SK-N-SH (cell line): ENCODE measurements around the gene AUTS2. TPM values are rescaled to one million over a fixed set of nuclear protein-coding genes. Genes with fewer than 3 reads are reported as not detected.

ENCODE experiments used
- CTCF ChIA-PET: fragments of 300-600, 350-600 bp; formaldehyde crosslinking; extraction: SDS; loops from one replicate; lab custom pipeline; 2021; lab: Yijun Ruan, JAX
- POLR2A ChIA-PET: fragments of 350-600 bp; sonication (Branson Sonifier 250); formaldehyde crosslinking; extraction: SDS; loops from one replicate; lab custom pipeline; 2020; ENCODE audit warnings: antibody characterized with exemption, inconsistent platforms; lab: Yijun Ruan, JAX
- DNase-seq: peaks from one replicate; pipeline ENCODE4 v3.0.0; 2012
- H2AFZ ChIP-seq: fragments of 200-600 bp; sonication (generic); 2 replicates; pipeline ENCODE4 v1.8.1; 2016; ENCODE audit warnings: antibody characterized with exemption, mild to moderate bottlenecking, low read depth
- H3F3A ChIP-seq: fragments of 200-600 bp; sonication (generic); replicated peaks from 2 replicates; pipeline ENCODE3; 2016; ENCODE audit warnings: antibody characterized with exemption, mild to moderate bottlenecking; ENCODE audit not compliant: insufficient read depth
- H3K27ac ChIP-seq, 2 experiments: fragments of 200-500 bp in 1 of 2; fragments of 200-600 bp in 1 of 2; sonication (Bioruptor generic) in 1 of 2; sonication (generic), shearing (Covaris generic) in 1 of 2; 2 replicates each; pipeline versions ENCODE4 v1.5.1 to v1.6.1; 2014 to 2016; ENCODE audit warnings: low read depth in 2 of 2, inconsistent platforms in 1 of 2, low read length in 1 of 2, mild to moderate bottlenecking in 1 of 2, mixed read lengths in 1 of 2
- H3K27me3 ChIP-seq: fragments of 200-600 bp; sonication (generic), shearing (Covaris generic); 2 replicates; pipeline ENCODE4 v1.6.1; 2016; ENCODE audit warnings: mixed run types; ENCODE audit not compliant: insufficient read depth
- H3K36me3 ChIP-seq, 2 experiments: fragments of 200-500 bp in 1 of 2; fragments of 200-600 bp in 1 of 2; sonication (Bioruptor generic) in 1 of 2; sonication (generic) in 1 of 2; replicated peaks in 1 of 2; 2 replicates each; pipeline versions ENCODE3 to v1.5.1; 2014 to 2016; ENCODE audit warnings: low read length in 1 of 2, mild to moderate bottlenecking in 1 of 2; ENCODE audit not compliant: insufficient read depth in 2 of 2, control insufficient read depth in 1 of 2
- H3K4me1 ChIP-seq, 2 experiments: fragments of 200-500 bp in 1 of 2; fragments of 200-600 bp in 1 of 2; sonication (Bioruptor generic) in 1 of 2; sonication (generic), shearing (Covaris generic) in 1 of 2; 2 replicates each; pipeline versions ENCODE4 v1.5.1 to v1.6.1; 2014 to 2016; ENCODE audit warnings: low read depth in 1 of 2, low read length in 1 of 2, mixed run types in 1 of 2; ENCODE audit not compliant: insufficient read depth in 2 of 2, control insufficient read depth in 1 of 2
- H3K4me2 ChIP-seq: fragments of 200-600 bp; sonication (generic), shearing (Covaris generic); 2 replicates; pipeline ENCODE4 v1.6.1; 2017; ENCODE audit warnings: mixed run types
- H3K4me3 ChIP-seq, 2 experiments: fragments of 200-500 bp in 1 of 2; fragments of 200-600 bp in 1 of 2; sonication (Bioruptor generic) in 1 of 2; sonication (generic), shearing (Covaris generic) in 1 of 2; 2 replicates each; pipeline versions ENCODE4 v1.5.1 to v1.8.1; 2014 to 2016; ENCODE audit warnings: low read depth in 2 of 2, inconsistent platforms in 1 of 2, low read length in 1 of 2, mild to moderate bottlenecking in 1 of 2, mixed read lengths in 1 of 2, moderate library complexity in 1 of 2
- H3K79me2 ChIP-seq: fragments of 200-600 bp; sonication (generic); 2 replicates; pipeline ENCODE4 v1.8.1; 2017; ENCODE audit warnings: mild to moderate bottlenecking; ENCODE audit not compliant: insufficient read depth
- H3K9ac ChIP-seq: fragments of 200-600 bp; sonication (generic); 2 replicates; pipeline ENCODE4 v1.6.1; 2017; ENCODE audit warnings: mixed run types
- H3K9me2 ChIP-seq: fragments of 200-600 bp; sonication (generic); 2 replicates; pipeline ENCODE4 v1.6.1; 2017; ENCODE audit warnings: mixed run types
- H3K9me3 ChIP-seq: fragments of 200-600 bp; sonication (generic); 2 replicates; pipeline ENCODE4 v1.6.1; 2017; ENCODE audit warnings: mixed run types, mild to moderate bottlenecking, moderate library complexity
- H4K20me1 ChIP-seq: fragments of 200-600 bp; sonication (generic); 2 replicates; pipeline ENCODE4 v1.6.1; 2017; ENCODE audit warnings: mild to moderate bottlenecking, mixed run types; ENCODE audit not compliant: insufficient read depth
- FOXJ3 ChIP-seq: sonication (generic); formaldehyde crosslinking; IDR thresholded peaks from 2 replicates; pipeline ENCODE4 v1.5.1; 2020; ENCODE audit warnings: mild to moderate bottlenecking, missing genetic modification reagents
- GATA2 ChIP-seq: sonication (generic); formaldehyde crosslinking; IDR thresholded peaks from 2 replicates; pipeline ENCODE4 v1.5.0; 2020; ENCODE audit warnings: mild to moderate bottlenecking, missing genetic modification reagents
- JUND ChIP-seq: IDR thresholded peaks from 2 replicates; pipeline ENCODE4 v1.4.0; 2012
- MEF2A ChIP-seq: IDR thresholded peaks from 2 replicates; pipeline ENCODE4 v1.4.0; 2012; ENCODE audit warnings: low read depth, borderline replicate concordance
- POLR2AphosphoS5 ChIP-seq: IDR thresholded peaks from 2 replicates; pipeline ENCODE4 v1.6.1; 2012; ENCODE audit warnings: low read depth, low read length
- RAD21 ChIP-seq: IDR thresholded peaks from 2 replicates; pipeline ENCODE4 v1.6.1; 2012; ENCODE audit warnings: mild to moderate bottlenecking, low read length
- SIN3A ChIP-seq: IDR thresholded peaks from 2 replicates; pipeline ENCODE4 v1.6.1; 2012; ENCODE audit warnings: low read depth, mild to moderate bottlenecking, low read length, moderate library complexity, borderline replicate concordance
- SMC3 ChIP-seq: IDR thresholded peaks from 2 replicates; pipeline ENCODE4 v1.6.1; 2012; ENCODE audit warnings: low read depth, low read length, improper control_type of control experiment
- TAF1 ChIP-seq: IDR thresholded peaks from 2 replicates; pipeline ENCODE4 v1.6.1; 2012; ENCODE audit warnings: low read depth, mild to moderate bottlenecking, low read length, moderate library complexity, borderline replicate concordance
- TEAD4 ChIP-seq: IDR thresholded peaks from 2 replicates; pipeline ENCODE4 v1.4.0; 2012; ENCODE audit warnings: mild to moderate bottlenecking, borderline replicate concordance; ENCODE audit not compliant: insufficient read depth
- YY1 ChIP-seq: IDR thresholded peaks from 2 replicates; pipeline ENCODE4 v1.4.0; 2012; ENCODE audit warnings: low read depth, mild to moderate bottlenecking
- WGBS: methylation state at CpG from one replicate; pipeline ENCODE4 v1.1.6; 2017; ENCODE audit warnings: low lambda C conversion rate; 5-methylcytosine and 5-hydroxymethylcytosine counted together
- polyA plus RNA-seq, 3 experiments: library from polyadenylated mRNA; depleted of rRNA; stranded (reverse); fragments of >200 nt; gene quantifications; 2 replicates each; pipeline ENCODE4 v1.2.3, GENCODE V29; 2012
- TF ChIP-seq, protein P1 (sequence below): IDR thresholded peaks from 2 replicates; pipeline ENCODE4 v1.4.0; 2012; ENCODE audit warnings: low read depth, borderline replicate concordance
- TF ChIP-seq, protein P2 (sequence below): fragments of 150-350 bp; IDR thresholded peaks from 2 replicates; pipeline ENCODE4 v1.6.1; 2017; ENCODE audit warnings: antibody characterized with exemption, low read length, low read depth, borderline replicate concordance
- TF ChIP-seq, protein P3 (sequence below): IDR thresholded peaks from 2 replicates; pipeline ENCODE4 v1.4.0; 2012; ENCODE audit warnings: low read depth, borderline replicate concordance
- TF ChIP-seq, protein P4 (sequence below): IDR thresholded peaks from 2 replicates; pipeline ENCODE4 v1.6.1; 2012; ENCODE audit warnings: mild to moderate bottlenecking, low read depth, low read length, moderate library complexity
- TF ChIP-seq, protein P5 (sequence below): IDR thresholded peaks from 2 replicates; pipeline ENCODE4 v1.4.0; 2012; ENCODE audit warnings: low read depth
- TF ChIP-seq, protein P6 (sequence below): IDR thresholded peaks from 2 replicates; pipeline ENCODE4; 2012

The AUTS2 gene
- polyA plus RNA-seq, 1 of the 3 experiments (the other 2 are of a cell fraction), result 15.6 TPM

DNA sequence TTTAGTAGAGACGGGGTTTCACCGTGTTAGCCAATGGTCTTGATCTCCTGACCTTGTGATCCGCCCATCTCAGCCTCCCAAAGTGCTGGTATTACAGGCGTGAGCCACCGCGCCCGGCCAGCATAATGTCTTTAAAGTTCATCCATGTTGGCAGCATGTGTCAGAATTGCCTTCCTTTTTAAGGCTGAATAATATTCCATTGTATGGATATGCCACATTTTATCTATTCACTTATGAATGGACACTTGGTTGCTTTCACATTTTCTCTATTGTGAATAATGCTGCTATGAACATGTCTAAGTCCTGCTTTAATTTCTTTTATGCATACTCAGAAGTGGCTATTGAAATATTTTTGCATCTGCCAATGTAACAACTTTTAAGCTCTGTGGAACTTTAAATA lies 779.7 kb downstream of the AUTS2 start:
- H3K4me3 ChIP-seq, result no peak overlapping the region
- H3K9me2 ChIP-seq, result no peaks in the 10 kb centered on the region
- TF ChIP-seq TEAD4 (no peak), FOXJ3 (CRISPR knock-in tag) (no peak), POLR2AphosphoS5 (no peak), MEF2A (no peak), JUND (no peak), RAD21 (no peak), SIN3A (no peak), GATA2 (CRISPR knock-in tag) (no peak), SMC3 (no peak), YY1 (no peak), TAF1 (no peak)
- TF ChIP-seq, protein P1, sequence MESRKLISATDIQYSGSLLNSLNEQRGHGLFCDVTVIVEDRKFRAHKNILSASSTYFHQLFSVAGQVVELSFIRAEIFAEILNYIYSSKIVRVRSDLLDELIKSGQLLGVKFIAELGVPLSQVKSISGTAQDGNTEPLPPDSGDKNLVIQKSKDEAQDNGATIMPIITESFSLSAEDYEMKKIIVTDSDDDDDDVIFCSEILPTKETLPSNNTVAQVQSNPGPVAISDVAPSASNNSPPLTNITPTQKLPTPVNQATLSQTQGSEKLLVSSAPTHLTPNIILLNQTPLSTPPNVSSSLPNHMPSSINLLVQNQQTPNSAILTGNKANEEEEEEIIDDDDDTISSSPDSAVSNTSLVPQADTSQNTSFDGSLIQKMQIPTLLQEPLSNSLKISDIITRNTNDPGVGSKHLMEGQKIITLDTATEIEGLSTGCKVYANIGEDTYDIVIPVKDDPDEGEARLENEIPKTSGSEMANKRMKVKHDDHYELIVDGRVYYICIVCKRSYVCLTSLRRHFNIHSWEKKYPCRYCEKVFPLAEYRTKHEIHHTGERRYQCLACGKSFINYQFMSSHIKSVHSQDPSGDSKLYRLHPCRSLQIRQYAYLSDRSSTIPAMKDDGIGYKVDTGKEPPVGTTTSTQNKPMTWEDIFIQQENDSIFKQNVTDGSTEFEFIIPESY, result no peak
- TF ChIP-seq, protein P2, sequence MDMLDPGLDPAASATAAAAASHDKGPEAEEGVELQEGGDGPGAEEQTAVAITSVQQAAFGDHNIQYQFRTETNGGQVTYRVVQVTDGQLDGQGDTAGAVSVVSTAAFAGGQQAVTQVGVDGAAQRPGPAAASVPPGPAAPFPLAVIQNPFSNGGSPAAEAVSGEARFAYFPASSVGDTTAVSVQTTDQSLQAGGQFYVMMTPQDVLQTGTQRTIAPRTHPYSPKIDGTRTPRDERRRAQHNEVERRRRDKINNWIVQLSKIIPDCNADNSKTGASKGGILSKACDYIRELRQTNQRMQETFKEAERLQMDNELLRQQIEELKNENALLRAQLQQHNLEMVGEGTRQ, result no peak
- TF ChIP-seq, protein P3, sequence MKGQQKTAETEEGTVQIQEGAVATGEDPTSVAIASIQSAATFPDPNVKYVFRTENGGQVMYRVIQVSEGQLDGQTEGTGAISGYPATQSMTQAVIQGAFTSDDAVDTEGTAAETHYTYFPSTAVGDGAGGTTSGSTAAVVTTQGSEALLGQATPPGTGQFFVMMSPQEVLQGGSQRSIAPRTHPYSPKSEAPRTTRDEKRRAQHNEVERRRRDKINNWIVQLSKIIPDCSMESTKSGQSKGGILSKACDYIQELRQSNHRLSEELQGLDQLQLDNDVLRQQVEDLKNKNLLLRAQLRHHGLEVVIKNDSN, result no peak
- TF ChIP-seq, protein P4, sequence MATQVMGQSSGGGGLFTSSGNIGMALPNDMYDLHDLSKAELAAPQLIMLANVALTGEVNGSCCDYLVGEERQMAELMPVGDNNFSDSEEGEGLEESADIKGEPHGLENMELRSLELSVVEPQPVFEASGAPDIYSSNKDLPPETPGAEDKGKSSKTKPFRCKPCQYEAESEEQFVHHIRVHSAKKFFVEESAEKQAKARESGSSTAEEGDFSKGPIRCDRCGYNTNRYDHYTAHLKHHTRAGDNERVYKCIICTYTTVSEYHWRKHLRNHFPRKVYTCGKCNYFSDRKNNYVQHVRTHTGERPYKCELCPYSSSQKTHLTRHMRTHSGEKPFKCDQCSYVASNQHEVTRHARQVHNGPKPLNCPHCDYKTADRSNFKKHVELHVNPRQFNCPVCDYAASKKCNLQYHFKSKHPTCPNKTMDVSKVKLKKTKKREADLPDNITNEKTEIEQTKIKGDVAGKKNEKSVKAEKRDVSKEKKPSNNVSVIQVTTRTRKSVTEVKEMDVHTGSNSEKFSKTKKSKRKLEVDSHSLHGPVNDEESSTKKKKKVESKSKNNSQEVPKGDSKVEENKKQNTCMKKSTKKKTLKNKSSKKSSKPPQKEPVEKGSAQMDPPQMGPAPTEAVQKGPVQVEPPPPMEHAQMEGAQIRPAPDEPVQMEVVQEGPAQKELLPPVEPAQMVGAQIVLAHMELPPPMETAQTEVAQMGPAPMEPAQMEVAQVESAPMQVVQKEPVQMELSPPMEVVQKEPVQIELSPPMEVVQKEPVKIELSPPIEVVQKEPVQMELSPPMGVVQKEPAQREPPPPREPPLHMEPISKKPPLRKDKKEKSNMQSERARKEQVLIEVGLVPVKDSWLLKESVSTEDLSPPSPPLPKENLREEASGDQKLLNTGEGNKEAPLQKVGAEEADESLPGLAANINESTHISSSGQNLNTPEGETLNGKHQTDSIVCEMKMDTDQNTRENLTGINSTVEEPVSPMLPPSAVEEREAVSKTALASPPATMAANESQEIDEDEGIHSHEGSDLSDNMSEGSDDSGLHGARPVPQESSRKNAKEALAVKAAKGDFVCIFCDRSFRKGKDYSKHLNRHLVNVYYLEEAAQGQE, result no peak
- TF ChIP-seq, protein P5, sequence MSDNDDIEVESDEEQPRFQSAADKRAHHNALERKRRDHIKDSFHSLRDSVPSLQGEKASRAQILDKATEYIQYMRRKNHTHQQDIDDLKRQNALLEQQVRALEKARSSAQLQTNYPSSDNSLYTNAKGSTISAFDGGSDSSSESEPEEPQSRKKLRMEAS, result no peak
- TF ChIP-seq, protein P6, sequence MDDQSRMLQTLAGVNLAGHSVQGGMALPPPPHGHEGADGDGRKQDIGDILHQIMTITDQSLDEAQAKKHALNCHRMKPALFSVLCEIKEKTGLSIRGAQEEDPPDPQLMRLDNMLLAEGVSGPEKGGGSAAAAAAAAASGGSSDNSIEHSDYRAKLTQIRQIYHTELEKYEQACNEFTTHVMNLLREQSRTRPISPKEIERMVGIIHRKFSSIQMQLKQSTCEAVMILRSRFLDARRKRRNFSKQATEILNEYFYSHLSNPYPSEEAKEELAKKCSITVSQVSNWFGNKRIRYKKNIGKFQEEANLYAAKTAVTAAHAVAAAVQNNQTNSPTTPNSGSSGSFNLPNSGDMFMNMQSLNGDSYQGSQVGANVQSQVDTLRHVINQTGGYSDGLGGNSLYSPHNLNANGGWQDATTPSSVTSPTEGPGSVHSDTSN, result no peak
- no peak for DNase-seq
- no peak overlapping the region for H3K4me2 ChIP-seq
- H3K4me1 ChIP-seq, result peaks cover 8 to 42% of the 10 kb centered on the region in 2 experiments; a peak in 3 of 4 replicates
- no peak overlapping the region for H3K9ac ChIP-seq
- no peak overlapping the region for H3K27ac ChIP-seq
- peaks cover 13% of the 10 kb centered on the region for H3F3A ChIP-seq
- no peaks in the 10 kb centered on the region for H3K36me3 ChIP-seq
- no peaks in the 10 kb centered on the region for H3K79me2 ChIP-seq
- CTCF ChIA-PET, result interaction anchor here (1.0 to 5.0 kb wide), 3 partner anchors 9 to 336 kb away, joined by 3 to 19 read pairs (median 10); no protein-coding TSS in a partner anchor
- H3K27me3 ChIP-seq, result no peaks in the 10 kb centered on the region
- whole genome bisulfite sequencing, result 94% methylated on average over 7 of the region's 7 CpGs
- no peak overlapping the region for H2AFZ ChIP-seq
- POLR2A ChIA-PET, result no interaction called here
- no peaks in the 10 kb centered on the region for H3K9me3 ChIP-seq
- no peaks in the 10 kb centered on the region for H4K20me1 ChIP-seq
